Stimulated activated CD4-positive, alpha-beta T cell treated with anti-CD3 and anti-CD28 coated beads, Interleukin-12 subunit alpha, Interleukin-12 subunit beta, amount 100 ng/mL, for 4 hours (primary cell): Measurements from ENCODE around the gene FCGR3B.
A peak's percentile ranks its signal among the peaks of the same experiment; 100 is the strongest.
"Not testable (repeated sequence)": the region's sequence is repeated elsewhere in the genome, so short reads cannot be mapped to it uniquely, and the experiment has no call there.

Source experiments
- DNase-seq: peaks from one replicate; pipeline ENCODE4 v3.0.0-alpha.2; 2020

FCGR3B gene

DNA sequence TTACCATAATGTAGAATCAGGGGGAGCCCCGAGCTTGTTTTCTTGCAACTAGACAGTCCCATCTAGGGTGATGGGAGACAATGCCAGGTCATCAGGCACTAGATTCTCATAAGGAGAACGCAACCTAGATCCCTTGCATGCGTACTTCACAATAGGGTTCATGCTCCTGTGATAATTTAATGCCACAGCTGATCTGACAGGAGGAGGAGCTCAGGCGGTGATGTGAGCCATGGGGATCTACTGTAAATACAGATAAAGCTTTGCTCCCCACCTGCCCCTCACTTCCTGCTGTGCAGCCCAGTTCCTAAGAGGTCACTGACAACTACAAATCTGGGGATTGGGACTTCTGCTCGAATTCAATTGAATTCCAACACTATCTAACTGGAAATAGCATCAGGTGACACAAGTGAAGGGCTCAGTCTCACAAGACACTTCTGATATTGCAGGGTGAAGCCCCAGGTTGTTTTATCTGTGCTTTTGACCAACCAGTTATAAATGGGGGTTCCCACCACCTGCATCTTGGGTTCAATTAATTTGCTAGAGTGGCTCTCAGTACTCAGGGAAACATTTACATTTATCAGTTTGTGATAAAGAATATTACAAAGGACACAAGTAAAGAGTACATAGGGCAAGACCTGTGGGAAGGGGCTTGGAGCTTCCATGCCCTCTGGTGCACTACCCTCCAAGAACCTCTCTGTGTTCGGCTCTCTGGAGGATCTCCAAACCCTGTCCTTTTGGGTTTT lies 7.4 kb upstream of the FCGR3B start:
- not testable (repeated sequence) for DNase-seq

DNA sequence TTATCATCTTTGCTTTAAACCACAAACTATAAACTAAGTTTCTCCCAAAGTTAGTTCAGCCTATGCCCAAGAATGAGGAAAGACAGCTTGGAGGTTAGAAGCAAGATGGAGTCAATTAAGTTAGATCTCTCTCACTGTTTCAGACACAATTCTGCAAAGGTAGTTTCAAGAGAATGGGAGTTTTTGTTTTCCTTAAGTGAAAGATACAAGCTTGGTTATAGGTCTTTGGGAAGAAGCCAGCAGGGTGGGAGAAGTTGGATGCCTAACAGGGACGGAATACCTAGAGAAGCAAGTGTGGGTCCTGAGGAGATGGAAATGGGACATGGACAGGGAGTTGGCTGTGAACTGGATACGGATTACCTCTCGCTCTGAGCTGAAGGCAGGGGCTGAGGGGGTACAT lies 6.0 kb upstream of the FCGR3B start:
- DNase-seq, result not testable (repeated sequence)

DNA sequence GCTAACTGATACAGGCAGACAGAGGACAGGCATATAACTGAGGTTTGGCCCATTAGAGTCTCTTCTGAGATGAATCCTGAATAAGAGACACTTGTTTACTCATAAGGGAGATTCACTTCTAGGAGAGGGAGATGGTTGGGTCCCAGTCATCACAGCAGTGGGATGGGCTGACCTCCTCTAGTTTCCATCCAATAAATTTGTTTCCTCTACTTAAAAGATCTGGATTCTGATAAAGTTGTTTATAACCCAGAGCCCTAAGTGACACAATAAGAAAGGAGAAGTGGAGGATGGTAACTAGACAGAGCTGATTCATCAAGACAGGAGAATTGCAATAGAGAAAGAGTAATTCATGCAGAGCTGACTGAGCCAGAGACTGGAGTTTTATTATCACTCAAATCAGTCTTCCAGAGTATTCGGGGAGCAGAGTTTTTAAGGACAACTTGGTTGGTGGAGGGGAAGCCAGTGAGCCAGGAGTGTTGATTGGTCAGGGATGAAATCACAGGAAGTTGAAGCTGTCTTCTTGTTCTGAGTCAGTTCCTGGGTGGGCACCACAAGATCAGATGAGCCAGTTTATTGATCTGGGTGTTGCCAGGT lies 5.3 kb upstream of the FCGR3B start:
- DNase-seq, result not testable (repeated sequence)

DNA sequence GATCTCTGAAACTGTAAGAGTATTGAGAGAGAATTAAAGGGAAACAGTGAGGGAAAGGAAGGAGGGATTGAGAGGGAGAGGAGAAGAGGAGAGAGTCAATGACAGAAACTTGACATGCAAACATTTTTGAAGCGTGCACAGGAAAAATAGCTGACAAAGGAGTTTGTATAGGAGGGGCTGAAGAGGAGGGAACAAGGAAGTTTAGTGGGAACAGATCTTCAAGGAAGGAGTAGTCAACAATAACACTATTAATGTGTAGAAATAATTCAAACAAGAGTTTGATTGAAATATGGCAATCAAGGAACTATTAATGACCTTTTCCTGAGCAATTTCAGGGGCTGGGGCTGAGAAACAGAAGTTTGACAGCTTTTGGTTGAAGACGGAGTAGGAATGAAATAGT lies 4.0 kb upstream of the FCGR3B start:
- DNase-seq, result not testable (repeated sequence)

DNA sequence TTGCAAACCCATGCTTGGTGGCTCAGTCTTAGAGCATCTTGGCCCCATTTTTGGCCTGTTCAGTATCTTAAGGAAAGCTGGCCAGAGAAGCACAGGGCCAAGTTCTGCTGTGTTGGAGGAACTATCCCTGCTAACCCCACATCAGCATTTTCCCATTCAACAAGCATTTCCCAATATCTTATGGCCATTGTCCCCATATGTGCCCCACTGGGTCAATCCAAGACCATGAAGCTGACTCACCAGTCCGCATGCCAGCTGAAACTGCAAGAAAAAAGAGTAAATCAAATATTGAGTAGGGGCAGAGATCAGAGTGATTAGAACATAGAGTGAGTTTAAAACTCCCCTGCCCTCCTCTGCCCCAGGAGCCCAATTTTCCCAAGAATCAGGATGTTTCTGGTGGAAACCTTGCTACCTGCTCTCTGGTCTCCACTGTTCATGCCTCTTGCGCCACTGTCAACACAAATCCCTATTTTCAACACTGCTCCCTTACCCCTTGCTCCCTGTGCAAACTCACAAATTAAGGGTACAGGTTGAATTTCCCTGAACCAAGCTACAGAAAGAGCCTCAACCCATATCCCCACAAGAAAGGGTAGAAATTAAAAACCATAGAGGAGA lies 741 bp downstream of the FCGR3B start:
- not testable (repeated sequence) for DNase-seq

DNA sequence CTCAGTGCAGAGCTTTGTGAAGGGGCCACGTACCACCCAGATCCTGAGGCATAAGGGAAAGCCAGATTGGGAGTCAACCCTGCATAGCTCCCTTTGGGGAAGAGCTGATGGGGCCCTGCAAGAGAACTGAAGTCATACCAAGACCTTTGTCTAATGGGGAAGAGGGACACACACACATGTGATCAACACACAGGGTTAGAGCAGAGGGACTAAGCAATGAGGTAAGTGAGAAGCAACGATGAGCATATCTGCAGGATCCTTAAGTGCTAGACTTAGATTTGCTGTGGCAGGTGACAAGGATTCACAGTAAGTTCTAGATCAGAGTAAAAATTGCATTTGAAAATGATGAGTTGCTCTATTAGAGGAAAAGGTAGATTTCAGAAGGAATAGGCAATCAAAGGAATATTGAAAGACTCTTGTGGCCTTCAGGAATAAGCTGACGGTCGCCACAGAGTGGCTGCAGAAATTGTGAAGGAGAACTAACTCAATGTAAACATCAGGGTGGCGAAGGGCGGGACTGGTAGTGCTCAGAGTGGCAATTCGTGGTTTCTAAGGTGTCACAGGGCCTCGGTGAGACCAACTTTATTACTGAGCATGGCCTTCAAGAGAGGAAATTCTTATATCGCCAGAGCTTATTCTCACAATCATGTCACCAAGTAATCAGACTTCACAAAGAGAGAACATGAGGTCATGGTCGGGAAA lies 4.4 kb downstream of the FCGR3B start:
- not testable (repeated sequence) for DNase-seq

DNA sequence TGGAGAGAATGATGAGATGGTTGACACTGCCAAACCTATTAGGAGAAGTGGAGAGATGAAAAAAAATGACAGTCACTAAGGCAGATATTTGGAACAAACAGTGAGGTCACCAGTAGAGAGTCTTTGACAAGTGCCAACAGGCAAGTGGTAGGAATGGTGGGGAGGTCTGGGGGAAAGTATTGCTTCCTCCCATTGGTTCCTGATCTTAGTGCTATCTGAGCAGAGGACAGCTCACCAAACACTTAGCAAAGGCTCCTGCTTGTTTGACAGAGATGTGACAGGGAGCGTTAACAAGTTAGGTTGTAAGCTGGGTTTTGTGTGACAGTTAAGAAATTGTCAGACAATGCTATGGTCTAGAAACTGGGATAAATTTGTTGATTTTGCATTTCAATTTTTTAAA lies 6.4 kb downstream of the FCGR3B start:
- not testable (repeated sequence) for DNase-seq

DNA sequence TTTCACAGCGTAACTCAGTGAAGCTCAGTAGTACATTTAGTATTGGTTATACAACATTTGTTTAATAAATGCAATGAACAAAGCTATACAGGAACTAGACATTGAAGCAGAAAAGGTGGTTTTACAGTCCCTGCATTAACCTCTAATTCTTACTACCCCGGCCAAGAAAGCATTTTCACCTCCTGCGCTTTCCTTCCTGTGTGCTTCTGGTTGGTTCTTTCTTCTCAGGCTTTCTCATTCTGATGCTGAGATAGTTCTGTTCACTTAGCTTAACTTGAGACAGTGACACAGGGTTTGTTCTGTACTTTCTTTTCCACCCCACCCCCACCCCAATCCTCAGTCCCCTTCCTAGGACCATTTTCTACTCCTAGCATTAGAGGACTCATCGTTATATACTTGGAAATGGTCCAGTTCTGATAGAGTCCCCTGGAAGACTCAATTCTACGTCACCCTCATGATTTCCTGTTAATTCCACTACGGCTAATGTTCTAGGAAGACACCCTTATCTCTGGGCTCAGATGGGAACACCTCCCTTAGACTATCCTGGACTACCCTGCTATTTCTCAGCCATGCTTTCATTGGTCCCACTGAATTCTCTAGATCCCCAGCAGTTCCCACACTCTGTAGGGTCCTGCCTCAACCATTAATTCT lies 7.5 kb downstream of the FCGR3B start:
- not testable (repeated sequence) for DNase-seq

DNA sequence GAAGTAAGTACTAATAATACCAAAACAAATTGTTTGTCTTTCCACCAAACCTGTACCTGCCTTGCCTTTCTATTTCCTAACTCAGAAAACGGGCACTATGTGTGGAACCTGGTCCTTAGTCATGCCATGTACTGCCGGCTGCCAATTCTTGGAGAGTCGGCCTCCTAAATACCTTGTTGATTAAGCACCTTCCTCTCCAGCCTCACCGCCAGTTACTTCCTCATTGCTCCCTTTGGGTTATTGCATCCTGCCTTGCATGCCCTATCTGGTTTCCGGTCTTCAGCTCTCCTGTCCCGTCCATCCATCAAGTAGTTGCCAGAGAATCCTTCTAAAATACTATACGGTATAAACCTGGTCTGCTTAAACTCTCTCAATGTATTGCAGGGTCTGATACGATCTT lies 8.9 kb downstream of the FCGR3B start:
- not testable (repeated sequence) for DNase-seq

DNA sequence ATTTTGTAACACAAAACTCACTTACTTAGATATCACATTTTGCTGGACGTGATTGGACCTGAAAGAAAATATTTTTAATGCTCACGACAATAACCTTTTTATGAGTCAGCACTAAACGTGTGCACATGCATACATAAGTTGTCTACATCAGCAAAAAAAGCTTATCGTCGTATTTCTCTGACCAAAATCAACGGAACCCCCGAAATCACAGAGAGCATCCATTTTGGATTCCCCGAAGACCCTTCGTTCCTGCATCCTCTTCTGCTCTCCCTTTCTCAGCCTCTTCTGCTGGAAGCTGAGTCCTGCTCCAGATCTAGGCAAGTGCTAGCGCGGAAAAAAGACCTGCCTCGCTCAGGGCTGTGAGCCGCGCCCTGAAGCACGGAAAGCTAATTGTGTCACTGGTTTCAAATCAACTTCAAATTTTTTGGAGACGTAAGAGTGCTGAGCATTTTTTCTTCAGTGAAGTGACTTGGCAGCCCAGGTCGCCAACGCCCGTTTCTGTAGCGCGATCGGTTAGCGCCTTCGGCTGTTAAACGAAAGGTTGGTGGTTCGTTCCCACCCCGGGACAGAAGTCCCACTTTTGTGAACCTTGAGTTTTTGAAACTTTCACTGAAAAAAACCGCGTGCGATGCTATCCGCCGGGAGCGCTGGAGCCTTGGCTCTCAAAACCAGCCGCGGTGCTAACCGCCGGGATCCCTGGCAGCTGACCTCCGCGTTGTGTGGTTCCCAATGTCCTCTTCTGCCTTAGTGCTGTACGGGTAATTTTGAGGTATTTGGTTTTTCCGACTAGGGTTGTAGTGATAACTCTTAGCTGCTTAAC lies 9.6 kb downstream of the FCGR3B start:
- DNase-seq, result peak; percentile 88

DNA sequence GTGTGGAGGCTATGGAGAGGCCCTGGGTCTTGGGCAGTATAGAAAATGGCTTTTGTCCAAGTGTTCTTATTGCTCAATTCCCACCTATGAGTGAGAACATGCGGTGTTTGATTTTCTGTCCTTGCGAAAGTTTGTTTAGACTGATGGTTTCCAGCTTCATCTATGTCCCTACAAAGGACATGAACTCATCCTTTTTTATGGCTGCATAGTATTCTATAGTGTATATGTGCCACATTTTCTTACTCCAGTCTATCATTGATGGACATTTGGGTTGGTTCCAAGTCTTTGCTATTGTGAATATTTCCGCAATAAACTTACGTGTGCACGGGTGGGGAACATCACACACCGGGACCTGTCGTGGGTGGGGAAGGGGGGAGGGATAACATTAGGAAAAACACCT lies 10.6 kb downstream of the FCGR3B start:
- DNase-seq, result not testable (repeated sequence)

DNA sequence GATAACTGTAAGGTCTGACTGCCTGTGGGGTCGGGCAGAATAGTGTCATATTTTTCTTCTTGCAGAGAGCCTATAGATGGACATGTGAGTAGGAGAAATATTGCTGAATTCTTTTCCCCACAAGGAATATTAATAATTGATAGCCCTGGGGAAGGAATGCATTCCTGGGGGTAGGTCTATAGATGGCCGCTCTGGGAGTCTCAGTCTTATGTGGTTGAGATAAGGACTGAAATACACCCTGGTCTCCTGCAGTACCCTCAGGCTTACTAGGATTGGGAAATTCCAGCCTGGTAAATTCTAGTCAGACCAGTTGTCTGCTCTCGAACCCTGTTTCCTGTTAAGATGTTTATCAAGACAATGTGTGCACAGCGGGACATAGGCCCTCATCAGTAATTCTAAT lies 12.5 kb downstream of the FCGR3B start:
- not testable (repeated sequence) for DNase-seq

DNA sequence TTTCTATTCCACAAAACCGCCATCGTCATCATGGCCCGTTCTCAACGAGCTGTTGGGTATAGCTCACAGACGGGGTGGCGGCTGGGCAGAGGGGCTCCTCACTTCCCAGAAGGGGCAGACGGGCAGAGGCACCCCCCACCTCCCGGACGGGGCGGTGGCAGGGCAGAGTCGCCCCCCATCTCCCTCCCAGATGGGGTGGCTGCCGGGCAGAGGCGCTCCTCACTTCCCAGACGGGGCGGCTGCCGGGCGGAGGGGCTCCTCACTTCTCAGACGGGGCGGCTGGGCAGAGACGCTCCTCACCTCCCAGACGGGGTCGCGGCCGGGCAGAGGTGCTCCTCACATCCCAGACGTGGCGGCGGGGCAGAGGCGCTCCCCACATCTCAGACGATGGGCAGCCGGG lies 14.6 kb downstream of the FCGR3B start:
- not testable (repeated sequence) for DNase-seq

DNA sequence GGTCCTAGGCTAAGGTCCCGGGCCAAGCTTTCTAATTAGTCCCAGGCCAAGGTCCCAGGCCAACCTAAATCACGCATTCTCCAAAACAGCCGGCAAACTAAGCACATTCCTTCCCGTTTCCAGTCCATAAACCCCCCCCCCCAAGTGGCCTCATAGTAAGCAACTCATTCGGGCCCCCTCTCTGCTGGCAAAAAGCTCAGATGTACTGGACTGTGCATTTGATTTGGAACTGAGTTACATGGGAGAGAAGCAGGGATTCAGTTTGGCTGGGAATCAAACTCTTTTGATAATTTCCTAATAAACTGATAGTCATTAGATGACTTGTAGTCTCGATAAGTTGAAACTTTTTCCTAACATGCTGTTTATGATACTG lies 17.8 kb downstream of the FCGR3B start:
- DNase-seq, result not testable (repeated sequence)

DNA sequence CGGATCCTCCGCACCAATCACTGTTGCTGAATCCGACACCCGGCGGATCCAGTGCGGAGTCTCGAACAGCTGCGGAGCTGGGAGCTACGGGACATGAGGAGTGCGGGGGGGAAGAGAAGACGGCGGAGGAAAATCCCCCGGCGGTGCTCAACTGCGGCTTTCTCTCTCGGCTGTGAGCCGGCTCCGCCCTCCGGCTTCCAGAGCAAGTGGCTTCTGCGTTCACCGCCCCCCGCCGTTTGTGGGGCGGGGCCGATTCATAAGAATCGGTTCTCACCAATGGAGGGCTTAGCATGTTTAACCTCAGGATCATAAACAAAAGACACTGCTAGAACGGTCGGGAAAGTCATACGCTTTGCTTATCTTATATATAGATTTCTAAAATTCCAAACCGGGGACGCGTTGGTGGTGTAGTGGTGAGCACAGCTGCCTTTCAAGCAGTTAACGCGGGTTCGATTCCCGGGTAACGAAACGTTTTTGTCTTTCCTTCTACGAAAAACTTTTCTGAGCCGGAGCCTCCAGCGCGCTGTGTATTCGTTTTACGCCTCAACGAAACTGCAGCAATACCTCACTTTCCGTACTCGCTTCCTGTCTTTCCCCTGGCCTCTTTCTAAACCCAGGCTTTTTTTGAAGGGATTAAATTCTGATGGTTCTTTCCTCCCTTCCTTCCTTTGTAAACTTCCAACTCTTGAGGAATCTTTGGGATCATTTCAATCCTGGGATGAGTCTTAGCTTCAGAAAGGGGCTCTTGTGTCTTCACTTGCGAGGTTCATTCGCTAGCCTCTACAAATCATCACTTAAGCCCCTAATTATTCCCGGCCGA lies 18.4 kb downstream of the FCGR3B start:
- peak; percentile 89 for DNase-seq

DNA sequence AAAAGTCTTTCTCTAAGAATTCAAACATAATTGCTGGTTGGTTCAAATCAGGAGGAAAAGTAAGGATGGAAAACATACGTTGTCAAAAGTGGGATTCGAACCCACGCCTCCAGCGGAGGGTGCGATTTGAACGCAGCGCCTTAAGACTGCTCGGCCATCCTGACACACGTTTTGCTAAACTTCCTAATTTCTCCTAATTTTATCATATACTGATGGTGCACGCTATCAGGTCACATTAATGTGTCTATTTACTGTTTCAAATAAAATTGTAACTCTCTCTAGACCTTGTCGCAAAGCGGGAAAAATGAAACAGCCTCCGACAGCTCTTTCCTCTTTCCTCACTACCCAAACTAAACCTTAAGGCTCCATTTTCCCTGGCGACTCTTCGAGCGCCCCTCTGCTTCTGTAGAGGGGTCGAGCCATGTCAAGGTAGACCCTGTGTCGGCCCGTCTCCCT lies 19.1 kb downstream of the FCGR3B start:
- peak; percentile 20 for DNase-seq

DNA sequence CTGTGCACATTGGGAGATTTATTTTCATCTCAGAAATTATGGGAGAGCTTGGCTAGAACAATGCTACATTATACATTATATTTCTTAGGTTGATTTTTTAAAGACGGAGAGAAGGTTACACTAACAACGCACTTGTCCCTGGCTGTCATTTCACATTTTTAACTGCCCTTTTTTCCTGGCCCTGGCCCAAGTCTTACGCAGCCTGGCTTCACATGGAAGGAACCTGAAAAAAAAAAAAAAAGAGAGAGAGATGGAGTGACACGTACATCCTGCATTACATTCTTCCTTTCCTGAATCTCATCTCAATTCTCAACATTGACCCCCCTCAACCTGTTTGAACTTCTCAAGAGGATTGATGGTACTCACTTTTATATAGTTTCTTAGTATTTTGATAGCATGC lies 20.8 kb downstream of the FCGR3B start:
- not testable (repeated sequence) for DNase-seq

DNA sequence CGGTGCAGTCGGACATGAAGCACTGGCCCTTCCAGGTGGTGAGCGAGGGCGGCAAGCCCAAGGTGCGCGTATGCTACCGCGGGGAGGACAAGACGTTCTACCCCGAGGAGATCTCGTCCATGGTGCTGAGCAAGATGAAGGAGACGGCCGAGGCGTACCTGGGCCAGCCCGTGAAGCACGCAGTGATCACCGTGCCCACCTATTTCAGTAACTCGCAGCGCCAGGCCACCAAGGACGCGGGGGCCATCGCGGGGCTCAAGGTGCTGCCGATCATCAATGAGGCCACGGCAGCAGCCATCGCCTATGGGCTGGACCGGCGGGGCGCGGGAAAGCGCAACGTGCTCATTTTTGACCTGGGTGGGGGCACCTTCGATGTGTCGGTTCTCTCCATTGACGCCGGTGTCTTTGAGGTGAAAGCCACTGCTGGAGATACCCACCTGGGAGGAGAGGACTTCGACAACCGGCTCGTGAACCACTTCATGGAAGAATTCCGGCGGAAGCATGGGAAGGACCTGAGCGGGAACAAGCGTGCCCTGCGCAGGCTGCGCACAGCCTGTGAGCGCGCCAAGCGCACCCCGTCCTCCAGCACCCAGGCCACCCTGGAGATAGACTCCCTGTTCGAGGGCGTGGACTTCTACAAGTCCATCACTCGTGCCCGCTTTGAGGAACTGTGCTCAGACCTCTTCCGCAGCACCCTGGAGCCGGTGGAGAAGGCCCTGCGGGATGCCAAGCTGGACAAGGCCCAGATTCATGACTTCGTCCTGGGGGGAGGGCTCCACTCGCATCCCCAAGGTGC lies 24.2 kb downstream of the FCGR3B start:
- not testable (repeated sequence) for DNase-seq

DNA sequence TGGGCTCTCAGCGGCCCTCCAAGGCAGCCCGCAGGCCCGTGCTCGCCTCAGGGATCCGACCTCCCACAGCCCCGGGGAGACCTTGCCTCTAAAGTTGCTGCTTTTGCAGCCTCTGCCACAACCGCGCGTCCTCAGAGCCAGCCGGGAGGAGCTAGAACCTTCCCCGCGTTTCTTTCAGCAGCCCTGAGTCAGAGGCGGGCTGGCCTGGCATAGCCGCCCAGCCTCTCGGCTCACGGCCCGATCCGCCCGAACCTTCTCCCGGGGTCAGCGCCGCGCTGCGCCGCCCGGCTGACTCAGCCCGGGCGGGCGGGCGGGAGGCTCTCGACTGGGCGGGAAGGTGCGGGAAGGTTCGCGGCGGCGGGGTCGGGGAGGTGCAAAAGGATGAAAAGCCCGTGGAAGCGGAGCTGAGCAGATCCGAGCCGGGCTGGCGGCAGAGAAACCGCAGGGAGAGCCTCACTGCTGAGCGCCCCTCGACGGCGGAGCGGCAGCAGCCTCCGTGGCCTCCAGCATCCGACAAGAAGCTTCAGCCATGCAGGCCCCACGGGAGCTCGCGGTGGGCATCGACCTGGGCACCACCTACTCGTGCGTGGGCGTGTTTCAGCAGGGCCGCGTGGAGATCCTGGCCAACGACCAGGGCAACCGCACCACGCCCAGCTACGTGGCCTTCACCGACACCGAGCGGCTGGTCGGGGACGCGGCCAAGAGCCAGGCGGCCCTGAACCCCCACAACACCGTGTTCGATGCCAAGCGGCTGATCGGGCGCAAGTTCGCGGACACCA lies 25.0 kb downstream of the FCGR3B start:
- peak; percentile 12 for DNase-seq
